Mammary microvascular endothelial cell (primary cell): ENCODE measurements around the gene ZNF146. TPM values are rescaled to one million over a fixed set of nuclear protein-coding genes. Genes with fewer than 3 reads are reported as not detected.

Experiments used
- total RNA-seq: library from RNA; depleted of rRNA; stranded (reverse); fragments of >200 nt; gene quantifications from 2 replicates; pipeline ENCODE4 v1.2.3, GENCODE V29; 2015

ZNF146 gene
- 67.8 and 79.5 TPM in 2 replicates for total RNA-seq

DNA sequence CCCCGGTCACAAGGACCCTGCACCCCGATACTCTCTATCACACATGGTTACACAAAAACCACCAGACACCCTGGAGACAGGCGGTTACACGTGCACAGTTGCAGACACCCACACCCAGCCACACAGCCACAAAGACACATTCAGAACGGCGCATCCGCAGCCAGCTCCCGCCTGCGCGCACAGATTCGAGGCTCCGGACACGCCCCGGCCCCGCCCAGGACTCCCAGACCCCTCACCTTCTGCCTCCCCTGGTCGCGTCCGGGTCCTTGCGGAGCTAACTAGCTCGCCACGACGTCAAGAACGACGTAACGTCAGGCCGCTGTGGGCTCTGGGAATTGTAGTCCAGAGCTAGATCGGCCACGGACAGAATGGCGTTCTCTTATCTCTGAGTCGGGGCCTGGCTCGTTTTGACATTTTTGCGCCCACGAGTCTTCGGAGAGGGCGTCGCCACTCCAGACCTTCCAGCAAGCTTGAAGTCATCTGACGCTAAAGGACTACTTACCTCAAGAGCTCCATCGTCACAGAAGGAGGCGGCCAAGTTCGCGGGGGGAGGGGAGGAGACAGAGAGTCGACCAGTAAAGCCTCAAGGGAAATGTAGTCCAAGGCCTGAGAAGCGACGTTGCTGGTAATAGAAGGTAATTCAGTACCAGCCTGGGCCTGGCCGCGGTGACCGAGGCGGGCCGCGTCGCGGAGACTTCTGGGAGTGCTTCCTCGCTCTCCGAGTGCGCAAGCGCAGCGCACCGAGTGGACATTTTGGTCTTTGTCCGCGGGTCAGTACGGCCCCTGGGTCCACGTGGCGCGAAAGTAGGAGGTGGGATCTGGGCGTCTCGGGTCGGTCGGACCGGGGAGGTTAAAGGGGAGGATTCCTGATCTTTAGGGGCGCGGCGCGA lies at the start of gene ZNF146, which contains the start of gene ZNF565:
ZNF146 (plus strand) TSS at position 721 of the 890 bp plus-strand sequence. CDS start 21,335 bp downstream, outside the sequence.
ZNF565 (minus strand) TSS at position 280 of the 890 bp plus-strand sequence. CDS start 12,680 bp downstream, outside the sequence.

Other genes starting within 250 kb of the ZNF146 start
- 17.8 and 19.1 TPM in 2 replicates for gene SDHAF1, start 219.9 kb upstream of the ZNF146 start, total RNA-seq
- gene SYNE4, start 206.3 kb upstream of the ZNF146 start, total RNA-seq, result not detected in 2 replicates
- 21.0 and 23.0 TPM in 2 replicates for gene ALKBH6, start 200.9 kb upstream of the ZNF146 start, total RNA-seq
- 1.9 and 2.1 TPM in 2 replicates for gene CLIP3, start 182.2 kb upstream of the ZNF146 start, total RNA-seq
- 5.8 and 6.0 TPM in 2 replicates for gene THAP8, start 160.8 kb upstream of the ZNF146 start, total RNA-seq
- gene WDR62, start 160.2 kb upstream of the ZNF146 start, total RNA-seq, result 9.1 and 10.9 TPM in 2 replicates
- not detected in 2 replicates for gene OVOL3, start 104.0 kb upstream of the ZNF146 start, total RNA-seq
- gene POLR2I, start 100.2 kb upstream of the ZNF146 start, total RNA-seq, result 46.2 and 58.1 TPM in 2 replicates
- gene TBCB, start 99.6 kb upstream of the ZNF146 start, total RNA-seq, result 272 and 320 TPM in 2 replicates
- 265 and 334 TPM in 2 replicates for gene CAPNS1, start 75.0 kb upstream of the ZNF146 start, total RNA-seq
- 20.4 and 29.4 TPM in 2 replicates for gene COX7A1, start 62.7 kb upstream of the ZNF146 start, total RNA-seq
- 1.2 and 1.9 TPM in 2 replicates for gene ZNF565, start 441 bp upstream of the ZNF146 start, total RNA-seq
- gene ZFP14, start 164.1 kb downstream of the ZNF146 start, total RNA-seq, result 0.74 and 1.9 TPM in 2 replicates
- 2.8 and 3.3 TPM in 2 replicates for gene ZFP82, start 203.5 kb downstream of the ZNF146 start, total RNA-seq